Smooth muscle cell (in vitro differentiated cells): Measurements from ENCODE around the gene IGSF22. TPM values are rescaled to one million over a fixed set of nuclear protein-coding genes. Genes with fewer than 3 reads are reported as not detected.

ENCODE experiments used
- DNase-seq: peaks from one replicate; lab custom pipeline; 2025; ENCODE audit not compliant: unreplicated experiment; lab: John Stamatoyannopoulos, UW
- H2AFZ ChIP-seq: fragments of 200-600 bp; sonication (generic); 2 replicates; pipeline ENCODE4 v1.6.0; 2016; ENCODE audit warnings: antibody characterized with exemption, low read depth, mild to moderate bottlenecking
- H3F3A ChIP-seq: fragments of 200-600 bp; sonication (generic); 2 replicates; pipeline ENCODE4 v1.6.0; 2017; ENCODE audit warnings: antibody characterized with exemption, low read depth
- H3K27ac ChIP-seq: fragments of 200-600 bp; sonication (generic); 2 replicates; pipeline ENCODE4 v1.5.1; 2016; ENCODE audit warnings: low read depth, mild to moderate bottlenecking
- H3K27me3 ChIP-seq: fragments of 200-600 bp; sonication (generic); 2 replicates; pipeline ENCODE4 v1.6.1; 2016; ENCODE audit warnings: low read depth, mild to moderate bottlenecking
- H3K36me3 ChIP-seq: fragments of 200-600 bp; sonication (generic); 2 replicates; pipeline ENCODE4 v1.5.1; 2016; ENCODE audit warnings: low read depth
- H3K4me1 ChIP-seq: fragments of 200-600 bp; sonication (generic); 2 replicates; pipeline ENCODE4 v1.5.1; 2016; ENCODE audit warnings: low read depth
- H3K4me2 ChIP-seq: fragments of 200-600 bp; sonication (generic); 2 replicates; pipeline ENCODE4 v1.6.0; 2016; ENCODE audit warnings: mild to moderate bottlenecking
- H3K4me3 ChIP-seq: fragments of 200-600 bp; sonication (generic); 2 replicates; pipeline ENCODE4 v1.5.1; 2016; ENCODE audit warnings: mild to moderate bottlenecking
- H3K79me2 ChIP-seq: fragments of 200-600 bp; sonication (generic); 2 replicates; pipeline ENCODE4 v1.6.0; 2016; ENCODE audit warnings: low read depth, mild to moderate bottlenecking
- H3K9ac ChIP-seq: fragments of 200-600 bp; sonication (generic); 2 replicates; pipeline ENCODE4 v1.6.0; 2016; ENCODE audit warnings: low read depth
- H3K9me3 ChIP-seq: fragments of 200-600 bp; sonication (generic); replicated peaks from 2 replicates; pipeline ENCODE4 v1.5.1; 2016; ENCODE audit warnings: low read depth
- H4K20me1 ChIP-seq: fragments of 200-600 bp; sonication (generic); 2 replicates; pipeline ENCODE4 v1.6.0; 2016; ENCODE audit warnings: low read depth
- CTCF ChIP-seq: fragments of 200-600 bp; sonication (generic); IDR thresholded peaks from 2 replicates; pipeline ENCODE4 v1.5.1; 2017; ENCODE audit warnings: borderline replicate concordance, mild to moderate bottlenecking, antibody characterized with exemption; ENCODE audit not compliant: insufficient read depth, poor library complexity, severe bottlenecking
- WGBS: methylation state at CpG from one replicate; pipeline ENCODE4 v1.1.7; 2016; ENCODE audit warnings: low lambda C conversion rate; 5-methylcytosine and 5-hydroxymethylcytosine counted together
- polyA plus RNA-seq: library from polyadenylated mRNA; unstranded; fragments of >200 nt; fragmentation: Nextera tagmentation; extraction: Ambion mirVana; gene quantifications from 2 replicates; pipeline ENCODE4 v1.2.1, GENCODE V29; 2016
- total RNA-seq: library from RNA; depleted of rRNA; stranded (reverse); fragments of >200 nt; gene quantifications from 2 replicates; pipeline ENCODE4 v1.2.3, GENCODE V29; 2014

IGSF22 gene
- total and polyA plus RNA-seq, 2 experiments from 2014 or later: not detected

DNA sequence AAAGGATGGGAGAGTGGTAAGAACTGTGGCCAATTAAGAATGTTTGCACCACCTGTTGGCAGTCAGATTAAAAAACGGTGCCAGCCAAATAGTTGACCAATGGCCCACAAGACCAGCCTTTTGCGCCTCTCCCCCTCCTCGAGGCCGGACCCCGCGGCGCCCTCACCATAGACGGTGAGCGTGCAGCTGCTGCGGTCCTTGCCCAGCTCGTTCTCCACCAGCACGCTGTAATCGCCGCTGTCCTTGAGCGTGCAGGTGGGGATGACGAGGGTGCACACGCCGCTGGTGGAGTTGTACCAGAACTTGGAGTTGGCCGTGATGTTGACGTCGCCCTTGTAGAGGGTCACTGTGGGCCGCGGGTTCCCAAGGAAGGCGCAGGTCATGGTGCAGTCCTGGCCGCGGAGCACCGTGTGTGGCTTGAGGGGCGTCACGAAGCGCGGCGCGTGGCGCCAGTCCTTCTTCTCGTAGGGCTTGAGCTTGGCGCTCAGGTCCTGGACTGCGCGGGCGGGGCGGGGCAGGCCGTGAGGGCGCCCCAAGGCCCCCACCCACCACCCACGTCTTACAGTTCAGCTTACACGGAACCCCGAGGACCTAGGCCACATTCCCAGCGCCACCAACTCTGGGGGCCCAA lies 20.2 kb downstream of the IGSF22 start:
- Histone ChIP-seq H3K4me2 (no peak overlapping the region), H2AFZ (no peak overlapping the region), H3K9ac (no peak overlapping the region), H3K27ac (no peak overlapping the region), H3K4me1 (no peaks in the 10 kb centered on the region), H3K4me3 (no peak overlapping the region), H3K79me2 (no peaks in the 10 kb centered on the region), H3K27me3 (peaks cover 15% of the 10 kb centered on the region), H4K20me1 (no peaks in the 10 kb centered on the region), H3K9me3 (no peaks in the 10 kb centered on the region), H3F3A (no peaks in the 10 kb centered on the region), H3K36me3 (no peaks in the 10 kb centered on the region)
- DNase-seq: no peak
- WGBS: 95% methylated on average over 35 of the region's 46 CpGs
- no peak for TF ChIP-seq CTCF

DNA sequence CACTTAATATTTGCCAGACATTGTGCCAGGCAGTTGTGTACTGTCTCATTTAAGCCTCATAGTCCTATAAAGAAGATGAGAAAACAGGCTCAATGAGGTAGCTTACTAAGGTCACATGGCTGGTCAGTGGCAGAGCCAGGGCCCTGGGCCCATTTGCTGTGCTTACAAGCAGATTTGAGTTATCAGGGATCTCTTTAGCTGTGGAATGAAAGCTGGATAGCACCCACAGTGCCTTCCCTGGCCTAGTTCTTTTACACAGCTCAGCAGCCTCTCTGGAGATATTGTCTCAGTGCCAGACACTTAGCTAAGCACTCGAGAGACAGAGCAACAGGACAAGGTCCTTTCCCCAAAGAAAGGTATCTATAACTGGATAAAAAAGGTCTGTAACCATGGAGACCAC lies 21.3 kb downstream of the IGSF22 start:
- Histone ChIP-seq H3K4me2 (no peak overlapping the region), H3K79me2 (no peaks in the 10 kb centered on the region), H3K9ac (no peak overlapping the region), H3K4me3 (no peak overlapping the region), H3F3A (no peaks in the 10 kb centered on the region), H3K27ac (no peak overlapping the region), H4K20me1 (no peaks in the 10 kb centered on the region), H3K4me1 (no peaks in the 10 kb centered on the region), H3K36me3 (no peaks in the 10 kb centered on the region), H3K27me3 (peaks cover 15% of the 10 kb centered on the region), H3K9me3 (no peaks in the 10 kb centered on the region), H2AFZ (no peak overlapping the region)
- no peak for DNase-seq
- 43% methylated on average over 1 of the region's 1 CpG for WGBS
- no peak for TF ChIP-seq CTCF

DNA sequence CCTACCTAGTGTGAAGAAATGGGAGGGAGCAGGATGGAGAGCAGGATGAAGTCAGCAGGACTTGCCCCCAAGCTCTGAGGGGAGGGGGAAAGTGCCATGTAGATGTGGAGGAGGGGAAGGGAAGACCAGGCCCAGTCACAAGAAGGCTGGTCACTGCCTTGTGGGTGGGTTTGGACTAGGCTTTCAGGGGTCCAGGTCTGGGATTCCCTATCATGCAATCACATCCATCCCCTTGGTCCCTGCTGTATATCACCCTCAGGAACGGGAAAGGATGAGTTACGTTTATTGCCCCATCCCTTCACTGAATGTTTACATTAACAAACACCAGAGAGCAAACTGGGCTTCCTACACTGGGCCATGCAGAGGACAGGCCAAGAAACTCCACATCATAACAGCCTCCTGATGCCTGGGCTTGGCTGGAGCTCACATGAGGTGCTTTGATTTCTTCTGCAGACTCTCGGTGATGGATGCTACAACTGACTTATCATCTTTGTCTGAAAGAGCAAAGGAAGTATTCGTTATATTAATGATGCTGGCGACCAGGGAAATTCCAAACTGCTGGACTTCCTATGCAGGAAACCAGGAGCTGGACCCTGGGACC lies 21.8 kb downstream of the IGSF22 start:
- Histone ChIP-seq H2AFZ (no peak overlapping the region), H3K27ac (no peak overlapping the region), H3K9me3 (no peaks in the 10 kb centered on the region), H3K36me3 (no peaks in the 10 kb centered on the region), H3K4me1 (no peaks in the 10 kb centered on the region), H3K27me3 (peaks cover 12% of the 10 kb centered on the region), H4K20me1 (no peaks in the 10 kb centered on the region), H3K9ac (no peak overlapping the region), H3F3A (no peaks in the 10 kb centered on the region), H3K79me2 (no peaks in the 10 kb centered on the region), H3K4me3 (no peak overlapping the region), H3K4me2 (no peak overlapping the region)
- no peak for TF ChIP-seq CTCF
- DNase-seq: no peak
- 66% methylated on average over 5 of the region's 5 CpGs for WGBS
